K562 (cell line): ENCODE measurements around the gene DYNC1I1. TPM values are rescaled to one million over a fixed set of nuclear protein-coding genes. Genes with fewer than 3 reads are reported as not detected.

Experiments
- BRF1 ChIP-seq: IDR thresholded peaks from 3 replicates; pipeline ENCODE4 v1.6.1; 2011; ENCODE audit warnings: borderline replicate concordance, mild to moderate bottlenecking; ENCODE audit not compliant: insufficient read length; ENCODE audit errors: extremely low read depth
- ELF4 ChIP-seq: fragments of 450-650 bp; formaldehyde crosslinking; IDR thresholded peaks from 2 replicates; pipeline ENCODE4 v1.4.0; 2022; ENCODE audit warnings: missing genetic modification characterization
- NFIX ChIP-seq: fragments of 250-450 bp; sonication (Bioruptor Pico); IDR thresholded peaks from 2 replicates; pipeline ENCODE4 v1.4.0; 2020; ENCODE audit warnings: low read depth, mild to moderate bottlenecking, moderate library complexity
- REST ChIP-seq, 2 experiments: fragments of 450-650 bp; formaldehyde crosslinking in 1 of 2; IDR thresholded peaks; 2 replicates each; pipeline versions ENCODE4 v1.4.0 to v1.6.1; 2014 to 2020; ENCODE audit warnings: mild to moderate bottlenecking in 2 of 2, borderline replicate concordance in 1 of 2, low read depth in 1 of 2
- RNF2 ChIP-seq: sonication (generic); IDR thresholded peaks from 2 replicates; pipeline ENCODE4 v1.6.1; 2016
- SUPT5H ChIP-seq: fragments of 450-650 bp; IDR thresholded peaks from 2 replicates; pipeline ENCODE4 v1.6.1; 2016
- TAF9B ChIP-seq: fragments of 450-650 bp; IDR thresholded peaks from 2 replicates; pipeline ENCODE4 v1.6.1; 2018; ENCODE audit warnings: mild to moderate bottlenecking; ENCODE audit not compliant: partially characterized antibody
- ZFPM2 ChIP-seq: fragments of 250-450 bp; sonication (Bioruptor Pico); IDR thresholded peaks from 2 replicates; pipeline ENCODE4 v1.5.1; 2022; ENCODE audit warnings: mild to moderate bottlenecking
- ZNF175 ChIP-seq: fragments of 200-800 bp; sonication (Bioruptor generic); IDR thresholded peaks from 2 replicates; pipeline ENCODE4 v1.6.1; 2016; ENCODE audit warnings: low read depth, mild to moderate bottlenecking, missing genetic modification characterization, missing compliant biosample characterization
- polyA plus RNA-seq, 8 experiments: library from polyadenylated mRNA; depleted of rRNA in 4 of 8; stranded (reverse) in 5 of 8; unstranded in 3 of 8; fragments of >200 nt; fragmentation: Nextera tagmentation in 2 of 8; fragmentation: Illumina TruSeq in 1 of 8; extraction: Ambion mirVana in 2 of 8; extraction: Trizol in 1 of 8; gene quantifications; 2 replicates each; pipeline versions ENCODE4 v1.2.1 to v1.2.3, GENCODE V29; 2011 to 2014; ENCODE audit warnings: inconsistent platforms in 1 of 8, missing spikeins in 1 of 8
- total RNA-seq, 7 experiments: library from RNA; depleted of rRNA in 6 of 7; stranded (reverse); fragments of >200 nt in 6 of 7; fragmentation: Illumina TruSeq in 2 of 7; extraction: Trizol in 2 of 7; gene quantifications; 2 replicates each; pipeline versions ENCODE4 v1.2.1 to v1.2.3, GENCODE V29; 2011 to 2021; ENCODE audit warnings: low replicate concordance in 1 of 7

The DYNC1I1 gene
- total and polyA plus RNA-seq, 9 of the 15 experiments (the other 6 are each of a cell fraction or from before 2014, with no cell fraction given) = 0.22 to 1.5 (median 0.44) TPM

GRCh38 chr7:96059075-96059474 lies 286.7 kb downstream of the DYNC1I1 start (continued):
- no peak for TF ChIP-seq REST (IDR thresholded peaks at IDR 0.05; ENCODE audit: borderline replicate concordance)
- TF ChIP-seq REST (CRISPR knock-in tag; IDR thresholded peaks at IDR 0.05; ENCODE audit: low read depth) = no peak
- no peak for TF ChIP-seq SUPT5H
- no peak for TF ChIP-seq TAF9B
- no peak for TF ChIP-seq RNF2
- no peak for TF ChIP-seq ZNF175 (CRISPR knock-in tag)
- TF ChIP-seq ZFPM2 (CRISPR knock-in tag) = no peak
- no peak for TF ChIP-seq ELF4
- TF ChIP-seq NFIX (CRISPR knock-in tag) = no peak
- TF ChIP-seq BRF1 = no peak
